ENCODE results near the gene CDYL. TPM values are rescaled to one million over a fixed set of nuclear protein-coding genes. Genes with fewer than 3 reads are reported as not detected.

CDYL gene
- polyA plus RNA-seq, 1 of the 3 experiments (the other 2 are of a cell fraction), result 13.3 TPM

GRCh38 chr6:4903121-4903520 is 126.9 kb downstream of the CDYL start:
- CTCF ChIA-PET, result no interaction called here
- H3K4me2 ChIP-seq, result no peak overlapping the region

More at GRCh38 chr6:4903121-4903520, 126.9 kb downstream of the CDYL start:
- Histone ChIP-seq H3K27me3 (ENCODE audit: insufficient read depth) (no peaks in the 10 kb centered on the region), H3K4me1 (ENCODE audit: control insufficient read depth in 1 of 2, insufficient read depth in 2 of 2, low read depth in 1 of 2, low read length in 1 of 2) (peaks cover 0 to 23% of the 10 kb centered on the region in 2 experiments; a peak in 2 of 4 replicates), H4K20me1 (ENCODE audit: insufficient read depth) (no peaks in the 10 kb centered on the region), H3K36me3 (replicated peaks in 1 of 2; ENCODE audit: control insufficient read depth in 1 of 2, insufficient read depth in 2 of 2, low read length in 1 of 2) (peaks cover 2 to 18% of the 10 kb centered on the region in 2 experiments), H3K9ac (no peak overlapping the region), H3K9me3 (no peaks in the 10 kb centered on the region), H3F3A (replicated peaks; ENCODE audit: insufficient read depth) (no peaks in the 10 kb centered on the region), H3K79me2 (ENCODE audit: insufficient read depth) (no peaks in the 10 kb centered on the region; the same call in 1 of the 2 replicates), H3K27ac (ENCODE audit: low read depth in 2 of 2, low read length in 1 of 2) (no peak overlapping the region), H3K9me2 (no peaks in the 10 kb centered on the region), H2AFZ (ENCODE audit: low read depth) (no peak overlapping the region), H3K4me3 (ENCODE audit: low read depth in 2 of 2, low read length in 1 of 2) (no peak overlapping the region)
- 95% methylated on average over 9 of the region's 9 CpGs for WGBS (ENCODE audit: low lambda C conversion rate)
- DNase-seq, result no peak
- POLR2A ChIA-PET, result no interaction called here
- TF ChIP-seq GABPA (IDR thresholded peaks at IDR 0.05; ENCODE audit: low read depth) (no peak), PBX3 (IDR thresholded peaks at IDR 0.05) (no peak), RCOR1 (IDR thresholded peaks at IDR 0.05; ENCODE audit: low read length) (no peak), JUND (IDR thresholded peaks at IDR 0.05) (no peak), SIN3A (IDR thresholded peaks at IDR 0.05; ENCODE audit: borderline replicate concordance, low read depth, low read length) (no peak), RAD21 (IDR thresholded peaks at IDR 0.05; ENCODE audit: low read length) (no peak), TCF12 (IDR thresholded peaks at IDR 0.05) (no peak), POLR2AphosphoS5 (IDR thresholded peaks at IDR 0.05; ENCODE audit: low read depth, low read length) (no peak), NFIC (IDR thresholded peaks at IDR 0.05; ENCODE audit: borderline replicate concordance) (no peak), NRF1 (IDR thresholded peaks at IDR 0.05; ENCODE audit: low read depth, low read length) (no peak), FOXJ3 (CRISPR knock-in tag; IDR thresholded peaks at IDR 0.05) (no peak), IRF3 (IDR thresholded peaks at IDR 0.05; ENCODE audit: low read depth, low read length) (no peak), USF2 (IDR thresholded peaks at IDR 0.05; ENCODE audit: borderline replicate concordance, low read depth, low read length) (no peak), YY1 (IDR thresholded peaks at IDR 0.05; ENCODE audit: low read depth) (no peak), SMC3 (IDR thresholded peaks at IDR 0.05; ENCODE audit: low read depth, low read length) (no peak), MEF2A (IDR thresholded peaks at IDR 0.05; ENCODE audit: borderline replicate concordance, low read depth) (no peak), FOSL2 (IDR thresholded peaks at IDR 0.05; ENCODE audit: borderline replicate concordance, low read depth) (no peak), ZBTB33 (IDR thresholded peaks at IDR 0.05; ENCODE audit: borderline replicate concordance, low read depth) (no peak), CTCF (IDR thresholded peaks at IDR 0.05) (no peak), REST (IDR thresholded peaks at IDR 0.05; ENCODE audit: low read depth, low read length) (no peak)
